GM19238 (cell line): ENCODE measurements around the gene SEMA4C.
"Not testable (repeated sequence)": the region's sequence is repeated elsewhere in the genome, so short reads cannot be mapped to it uniquely, and the experiment has no call there.

Source experiments
- DNase-seq: peaks from one replicate; pipeline ENCODE4 v3.0.0; 2011; ENCODE audit warnings: low spot score; ENCODE audit not compliant: insufficient read length

Gene SEMA4C

DNA sequence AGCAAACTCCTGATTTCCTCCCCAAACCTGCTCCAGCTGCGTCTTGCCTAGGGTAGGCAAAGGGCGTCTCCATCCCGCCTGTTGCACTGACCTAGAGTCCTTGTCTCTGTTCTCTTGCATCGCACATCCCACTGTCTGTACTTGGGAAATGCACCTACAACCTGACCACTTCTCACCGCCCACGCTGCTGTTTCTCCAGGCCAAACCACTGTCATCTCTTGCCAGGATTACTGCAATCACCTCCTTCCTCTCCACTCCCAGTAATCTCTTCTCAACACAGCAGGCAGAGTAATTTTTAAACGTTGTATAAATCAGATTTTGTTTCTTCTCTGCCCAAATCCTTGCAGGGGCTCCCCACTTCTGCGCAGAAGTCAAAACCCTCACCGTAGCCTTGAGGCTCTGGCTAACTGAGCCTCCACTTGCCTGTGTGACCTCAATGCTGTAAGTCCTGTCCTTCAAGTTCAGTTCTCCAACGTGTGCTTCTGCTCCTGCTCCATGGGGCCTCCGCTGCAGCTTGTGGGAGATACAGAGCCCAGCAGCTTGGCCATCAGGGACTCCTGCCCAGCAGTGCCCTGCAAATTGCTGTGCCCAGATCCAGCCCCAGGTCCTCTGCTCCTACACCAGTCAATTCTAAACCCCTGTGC, 27.7 kb upstream of the SEMA4C start:
- no peak for DNase-seq

DNA sequence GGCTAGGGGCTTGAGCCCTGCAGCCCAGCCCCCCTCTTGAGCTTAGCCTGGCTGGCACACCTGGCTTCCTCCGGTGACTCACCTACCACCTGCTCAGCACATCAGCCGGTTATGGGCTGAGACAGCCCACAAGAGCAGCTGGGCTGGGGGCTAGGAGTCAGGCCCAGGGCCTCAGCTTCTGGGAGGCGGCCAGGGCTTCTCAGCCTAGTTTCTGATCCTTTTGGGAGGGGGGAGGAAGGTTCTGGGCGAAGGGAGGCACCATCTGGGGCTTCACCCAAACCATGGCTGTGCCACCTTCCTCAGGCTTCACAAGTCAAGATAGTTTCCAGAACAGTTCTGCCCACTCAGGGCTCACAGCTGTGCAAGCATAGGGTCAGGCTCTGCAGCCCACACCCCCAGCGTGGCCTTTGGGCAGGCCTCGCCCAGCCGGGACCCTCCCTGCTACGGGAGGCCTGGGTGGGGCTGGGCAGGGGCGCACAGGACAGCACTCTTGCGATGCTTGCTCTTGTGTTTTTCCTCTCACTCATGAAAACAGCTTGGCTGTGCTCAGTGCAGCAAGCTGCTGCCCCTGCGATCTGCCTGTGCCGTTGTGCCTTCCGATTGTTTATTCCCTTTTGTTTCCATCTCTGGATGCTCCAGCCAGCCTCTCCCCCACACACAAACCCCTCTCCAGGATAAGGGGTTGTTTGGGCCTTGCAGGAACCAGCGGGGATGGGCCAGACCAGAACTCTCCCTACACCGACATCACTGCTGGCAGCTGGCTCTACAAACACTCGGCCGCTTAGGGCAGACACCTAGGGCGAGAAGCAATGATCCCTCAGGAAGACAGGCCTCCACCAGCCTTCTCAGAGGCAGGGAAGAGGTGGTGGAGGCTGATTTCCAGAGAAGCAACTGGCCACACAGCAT, 26.1 kb upstream of the SEMA4C start:
- no peak for DNase-seq

DNA sequence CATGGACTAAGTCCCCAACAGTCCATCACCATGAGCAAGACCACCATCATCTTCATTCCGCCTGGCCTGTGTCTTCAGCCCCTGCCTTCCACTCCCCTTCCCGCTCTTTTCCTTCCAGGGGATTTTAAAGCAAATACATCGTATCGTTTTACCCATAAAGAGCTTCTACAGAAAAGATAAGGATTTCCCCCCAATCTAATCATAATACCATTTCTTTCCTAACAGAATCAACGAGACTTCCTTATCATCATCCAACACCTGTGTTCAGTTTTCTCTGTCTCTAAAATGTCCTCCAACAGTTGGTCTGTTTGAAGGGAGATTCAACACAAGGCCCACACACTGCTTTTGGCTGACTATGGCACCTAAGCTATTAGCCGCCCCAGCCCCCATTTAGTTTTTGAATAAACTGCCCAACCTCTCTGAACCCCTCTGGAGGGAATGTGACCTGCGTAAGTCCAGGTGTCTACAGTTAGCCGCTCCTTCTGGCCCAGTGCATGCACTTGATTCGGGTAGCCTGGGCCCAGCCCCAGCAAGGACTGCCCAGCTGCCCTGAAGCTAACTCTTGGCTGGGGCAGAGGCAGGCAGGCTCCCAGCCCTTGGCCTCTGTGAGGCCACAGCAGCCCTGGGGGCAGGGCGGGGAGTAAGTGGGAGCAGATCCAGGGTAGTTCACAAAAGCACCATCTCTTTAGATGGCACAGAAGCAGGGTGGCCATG, 25.3 kb upstream of the SEMA4C start:
- DNase-seq: no peak

DNA sequence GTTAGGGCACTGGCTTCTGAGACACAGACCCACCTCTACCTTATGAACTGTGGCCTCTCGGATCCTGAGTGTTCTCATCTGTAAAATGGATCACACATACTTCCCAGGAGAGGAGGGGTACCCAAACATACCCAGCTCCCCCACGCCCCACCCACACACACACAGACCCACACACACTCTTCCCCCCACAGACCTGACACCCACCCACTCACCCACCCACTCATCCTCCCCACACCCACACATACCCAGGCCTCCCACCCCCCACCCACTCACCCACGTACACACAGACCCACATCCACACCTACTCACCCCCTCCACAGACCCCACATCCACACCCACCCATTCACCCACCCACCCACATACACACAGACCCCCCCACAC, 24.3 kb upstream of the SEMA4C start:
- no peak for DNase-seq

DNA sequence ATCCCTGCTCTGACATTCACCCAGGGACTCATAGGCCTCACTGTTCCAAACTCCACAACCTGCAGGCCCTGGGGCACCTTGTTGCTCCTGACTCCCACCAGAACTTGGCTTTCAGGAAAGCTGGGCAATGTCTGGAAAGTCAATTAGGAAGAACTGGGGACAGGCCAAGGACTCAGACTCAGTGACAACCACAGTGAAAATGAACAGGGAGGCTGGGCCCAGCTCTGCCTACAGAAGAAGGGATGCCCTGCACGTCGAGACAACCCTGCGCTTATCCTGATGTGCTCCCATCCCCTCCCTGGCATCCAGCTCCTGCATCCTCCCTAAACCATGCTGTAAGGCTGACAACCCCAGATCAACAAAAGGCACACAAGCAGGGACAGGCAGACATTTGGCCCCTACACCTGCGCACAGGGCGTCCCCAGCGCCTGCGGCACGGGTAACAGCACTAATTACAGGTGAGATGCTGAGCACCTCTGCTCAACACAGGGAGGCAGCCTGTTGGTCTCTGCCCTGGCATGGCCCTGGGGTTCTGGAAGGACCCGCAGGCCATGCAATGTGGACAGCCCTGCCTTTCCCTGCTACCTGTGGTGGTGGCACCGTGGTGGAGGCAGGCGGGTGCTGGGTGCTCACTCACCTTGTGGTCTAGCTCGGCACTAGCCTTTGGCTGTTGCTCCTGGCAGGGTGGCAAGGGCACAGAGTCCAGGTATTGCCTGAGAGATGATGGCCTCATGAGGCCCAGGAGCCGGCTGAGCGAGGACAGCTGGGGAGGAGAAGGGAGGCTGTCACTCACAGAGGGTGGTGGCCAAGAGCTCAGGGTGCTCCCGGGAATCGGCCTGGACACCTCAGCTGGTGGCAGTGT, 23.6 kb upstream of the SEMA4C start:
- no peak for DNase-seq

DNA sequence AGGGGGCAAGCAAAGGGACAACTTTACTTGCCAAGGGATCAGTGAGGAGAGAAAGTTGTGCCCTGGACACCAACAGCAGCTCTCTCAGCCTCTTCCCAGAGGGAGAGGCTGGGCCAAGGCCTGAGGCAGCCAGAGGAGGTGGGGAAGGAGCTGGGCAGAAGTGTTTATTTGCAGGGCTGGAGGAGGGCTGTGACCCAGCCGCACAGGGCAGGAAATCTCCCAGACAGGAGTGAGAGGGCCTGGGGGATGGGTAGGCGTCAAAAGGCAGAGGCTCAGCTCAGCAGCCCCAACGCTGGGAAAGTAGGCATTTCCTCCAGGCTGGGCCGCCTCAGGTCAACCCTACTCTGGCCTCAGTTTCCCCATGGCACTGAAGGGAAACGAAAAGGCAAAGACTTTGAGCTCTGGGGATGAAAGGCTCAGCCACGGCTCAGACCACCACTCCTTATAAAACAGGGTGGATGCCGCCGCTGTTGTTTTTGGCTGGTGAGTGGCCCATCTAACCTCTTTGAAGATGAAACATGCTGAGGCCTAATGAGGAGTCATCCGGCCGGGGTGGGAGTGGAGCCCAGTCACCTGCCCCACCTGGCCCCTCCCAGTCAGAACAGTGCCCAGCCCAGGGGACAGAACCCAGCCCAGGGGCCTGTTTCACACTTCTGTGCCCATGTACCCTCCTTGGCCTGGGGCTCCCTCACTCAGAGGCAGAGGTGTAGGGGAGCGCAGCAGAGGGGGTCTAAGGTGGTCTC, 21.9 kb upstream of the SEMA4C start:
- DNase-seq: no peak

DNA sequence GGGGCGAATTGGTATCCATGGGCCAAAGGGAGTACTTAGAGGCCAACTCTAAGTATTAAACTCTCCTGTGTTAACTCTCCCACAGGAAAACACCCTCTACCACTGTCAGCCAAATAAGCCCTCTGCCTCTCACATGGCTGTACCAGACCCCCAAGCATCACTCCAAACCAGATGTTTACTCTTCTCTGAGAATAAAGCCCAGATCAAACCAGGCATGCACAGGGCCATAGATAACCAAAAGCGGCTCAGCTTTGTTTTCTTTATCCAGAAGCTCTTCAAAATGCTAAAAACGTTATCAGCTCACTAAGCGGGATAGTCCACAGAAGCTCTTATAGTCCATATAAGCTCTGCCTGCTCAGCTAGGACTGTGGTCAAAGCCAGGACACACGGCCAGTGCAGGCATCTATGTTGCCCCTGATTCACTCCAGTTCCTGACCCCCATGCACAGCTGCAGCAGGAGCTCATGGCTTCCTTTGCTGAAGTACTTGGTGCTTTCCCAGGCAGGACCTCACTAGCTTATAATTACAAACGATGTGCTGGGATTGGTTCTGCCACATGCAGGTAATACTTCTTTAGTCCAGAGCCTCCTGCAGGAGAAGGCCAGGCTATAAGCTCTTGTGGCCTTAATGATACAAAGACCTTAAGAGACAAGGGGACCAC, 21.0 kb upstream of the SEMA4C start:
- no peak for DNase-seq

DNA sequence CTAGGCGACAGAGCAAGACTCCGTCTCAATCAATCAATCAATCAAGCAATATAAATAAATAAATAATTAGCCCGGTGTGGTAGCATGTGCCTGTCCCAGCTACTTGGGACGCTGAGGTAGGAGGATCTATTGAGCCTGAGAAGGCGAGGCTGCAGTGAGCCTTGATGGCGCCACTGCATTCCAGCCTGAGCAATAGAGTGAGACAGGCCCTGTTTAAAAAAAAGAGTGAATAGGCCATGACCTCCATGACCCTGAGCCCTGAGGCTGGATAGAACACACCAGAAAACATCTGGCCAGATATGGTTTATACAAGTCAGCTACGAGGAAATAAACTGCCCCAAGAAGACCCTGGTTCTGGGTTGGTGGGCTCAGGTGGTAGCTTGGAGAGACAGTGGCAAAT, 20.4 kb upstream of the SEMA4C start:
- DNase-seq: no peak

DNA sequence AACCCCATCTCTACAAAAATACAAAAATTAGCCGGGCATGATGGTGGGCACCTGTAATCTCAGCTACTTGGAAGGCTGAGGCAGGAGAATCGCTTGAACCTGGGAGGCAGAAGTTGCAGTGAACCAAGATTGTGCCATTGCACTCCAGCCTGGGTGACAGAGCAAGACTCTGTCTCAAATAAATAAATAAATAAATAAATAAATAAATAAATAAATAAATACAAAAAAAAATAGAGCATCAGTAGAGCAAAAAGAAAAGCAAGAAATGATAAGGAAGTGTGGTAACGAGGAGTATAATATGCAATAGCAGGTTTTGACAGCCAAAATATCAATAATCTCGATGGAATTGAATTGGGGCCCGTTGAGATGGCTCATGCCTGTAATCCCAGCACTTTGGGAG, 19.6 kb upstream of the SEMA4C start:
- DNase-seq: not testable (repeated sequence)

DNA sequence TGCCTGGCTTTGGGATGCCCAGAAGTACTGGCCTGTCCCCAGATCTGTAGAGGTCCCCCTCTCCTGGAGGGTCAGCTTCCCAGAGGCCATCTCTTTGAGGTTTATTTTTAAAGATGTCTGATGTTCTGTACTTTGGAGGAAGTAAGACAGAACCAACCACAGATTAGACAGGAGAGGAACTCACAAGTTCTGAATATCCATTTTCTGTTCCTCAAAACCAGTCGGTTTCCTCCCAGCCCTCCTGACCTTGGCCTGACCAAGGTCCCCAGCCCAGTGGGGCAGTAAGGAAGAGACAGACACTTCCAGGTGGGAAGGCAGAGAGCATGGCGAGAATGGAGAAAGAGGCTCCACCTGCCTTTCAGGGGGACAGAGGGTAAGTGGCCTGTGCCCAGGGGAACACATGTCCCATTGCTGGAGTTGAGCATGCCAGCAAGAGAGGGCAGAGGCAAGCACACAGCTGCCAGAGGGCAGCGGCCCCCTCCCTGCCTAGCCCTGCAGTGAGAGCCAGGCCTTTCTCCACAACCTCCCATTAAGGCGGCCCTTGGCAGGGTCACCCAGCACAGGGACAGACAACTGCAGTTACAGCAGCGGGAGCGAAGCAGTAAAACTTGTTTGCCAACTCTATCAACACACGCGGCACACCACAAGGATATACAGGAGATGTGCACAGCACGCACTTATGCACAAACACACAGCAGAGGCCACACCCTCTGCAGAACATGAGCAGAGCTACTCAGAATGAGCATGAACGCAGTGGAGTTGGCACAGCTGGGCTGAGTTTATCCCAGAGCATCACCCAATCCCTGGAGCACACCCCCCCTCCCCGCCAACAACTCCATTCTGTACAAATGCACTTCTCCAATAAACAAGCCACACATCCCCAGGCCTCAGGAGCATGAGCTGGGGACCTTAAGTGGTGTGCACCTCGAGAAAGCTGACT, 18.5 kb upstream of the SEMA4C start:
- no peak for DNase-seq

DNA sequence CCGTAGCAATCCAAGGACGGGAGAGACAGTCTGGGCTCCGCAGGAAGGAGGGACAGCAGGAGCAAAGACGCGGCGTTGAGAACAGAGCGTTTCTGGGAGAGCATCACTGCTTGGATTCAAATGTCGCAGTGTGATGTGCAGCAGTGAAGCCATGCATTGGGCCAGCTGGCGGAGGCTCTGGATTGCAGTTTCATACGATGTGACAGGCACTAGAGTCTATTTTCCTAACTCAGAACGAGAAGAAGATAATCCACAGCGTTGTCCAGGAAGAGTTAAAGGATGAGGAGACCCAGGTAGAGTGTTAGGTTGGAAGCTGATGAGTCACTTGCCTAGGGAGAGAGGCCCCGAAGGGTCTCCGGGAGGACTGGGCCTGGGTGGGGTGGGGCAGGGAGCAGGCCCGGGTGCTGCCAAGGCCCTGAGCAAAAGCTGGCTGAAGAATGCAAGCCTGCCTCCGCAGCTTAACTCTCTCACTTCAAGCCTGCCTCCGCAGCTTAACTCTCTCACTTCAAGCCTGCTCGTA, 17.7 kb upstream of the SEMA4C start:
- DNase-seq: no peak

DNA sequence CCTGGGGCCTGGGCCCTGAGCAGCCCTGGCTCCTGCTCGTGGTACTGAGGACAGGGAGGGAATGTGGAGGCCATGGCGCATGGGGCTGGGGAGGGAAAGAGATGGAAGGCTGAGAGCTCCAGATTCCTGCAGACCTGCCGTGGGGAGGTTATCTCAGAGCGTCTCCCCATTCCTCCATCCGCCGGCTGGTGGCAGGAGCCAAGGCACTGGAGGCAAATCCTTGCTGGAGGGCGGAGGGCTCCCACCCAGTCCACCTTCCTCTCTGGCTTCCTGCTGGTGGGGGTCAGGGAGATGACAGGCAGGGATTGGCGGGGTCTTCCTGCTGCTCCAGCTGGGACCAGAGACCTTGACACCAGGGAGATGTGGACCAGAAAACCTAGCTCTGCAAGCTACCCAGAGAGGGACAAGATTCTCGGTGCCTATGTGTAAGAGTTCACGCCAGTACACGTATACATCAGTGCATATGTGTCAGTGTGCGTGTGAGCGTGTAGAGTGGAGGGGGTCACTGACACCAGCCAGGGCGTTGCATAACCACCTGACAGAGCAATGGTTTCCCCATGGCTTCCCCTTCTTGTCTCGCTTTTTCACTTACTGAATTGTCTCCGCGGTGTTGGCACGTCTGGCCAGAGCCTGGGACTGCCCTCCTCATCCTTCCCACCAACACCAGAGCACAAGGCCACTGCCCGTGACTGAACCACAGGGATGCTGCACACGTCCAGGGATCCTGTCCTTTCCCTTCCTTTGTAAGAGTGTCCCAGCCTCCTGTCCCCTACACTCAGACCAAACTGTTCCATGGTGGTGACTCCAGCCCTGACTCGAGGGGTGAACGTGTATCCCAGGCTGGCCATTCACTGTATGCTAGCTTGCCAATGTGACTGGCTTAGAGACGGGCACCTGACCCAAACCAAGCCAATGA, 15.8 kb upstream of the SEMA4C start:
- DNase-seq: no peak

DNA sequence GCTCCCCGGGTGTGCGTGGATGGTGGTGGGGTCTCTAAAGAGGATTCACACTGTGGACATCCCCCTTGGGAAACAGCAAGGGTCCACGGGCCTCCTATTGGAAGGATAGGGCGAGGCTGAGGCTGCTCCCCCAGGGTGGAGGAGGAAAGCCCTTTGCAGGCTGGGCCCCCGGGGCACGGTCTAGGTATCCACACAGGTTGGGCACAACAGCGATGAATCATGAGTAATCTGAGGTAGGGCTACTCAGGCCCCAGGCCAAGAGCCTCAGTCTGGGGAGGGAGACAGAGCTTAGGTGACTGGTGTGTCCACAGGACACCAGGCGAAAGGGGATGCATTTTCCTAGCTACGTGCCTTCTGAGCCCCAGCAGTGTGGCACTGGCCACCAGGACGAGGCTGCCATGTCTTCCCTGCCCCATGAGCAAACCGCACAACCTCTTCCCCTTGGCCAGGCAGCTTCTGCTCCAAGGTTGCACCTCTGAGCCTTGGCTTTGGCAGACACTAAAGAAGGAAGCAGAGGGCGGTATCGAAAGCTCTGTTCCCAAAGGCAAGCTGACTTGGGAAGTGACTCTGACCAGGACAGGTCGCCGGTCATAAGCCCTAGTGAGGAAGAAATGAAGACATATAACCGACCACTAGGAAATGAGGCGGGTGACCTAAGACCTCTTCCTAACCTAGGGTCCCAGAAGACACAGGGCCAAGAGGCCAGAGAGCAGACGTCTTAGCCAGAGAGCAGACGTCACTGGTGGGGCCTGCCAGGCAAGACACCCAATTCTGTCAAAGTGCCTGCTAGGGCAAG, 14.6 kb upstream of the SEMA4C start:
- DNase-seq: no peak

DNA sequence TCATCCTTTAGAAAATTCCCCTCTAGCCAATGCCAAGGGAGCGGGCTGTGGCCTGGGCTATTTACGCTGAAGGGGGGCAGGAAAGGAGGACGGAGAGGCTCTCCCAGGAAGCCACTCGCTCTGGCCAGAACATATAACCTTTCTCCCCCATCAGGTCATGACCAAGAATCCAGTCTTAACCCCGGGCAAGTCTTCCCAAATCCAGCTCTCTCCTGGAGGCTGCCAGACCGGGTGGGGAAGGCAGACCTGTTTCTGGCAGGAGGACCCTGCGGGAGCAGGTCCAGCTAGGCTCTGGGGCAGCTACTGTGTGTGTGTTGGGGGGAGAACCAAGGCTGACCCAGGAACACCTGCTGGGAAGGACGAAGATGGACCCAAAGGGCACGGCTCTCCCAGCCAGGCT, 13.4 kb upstream of the SEMA4C start:
- DNase-seq: no peak

DNA sequence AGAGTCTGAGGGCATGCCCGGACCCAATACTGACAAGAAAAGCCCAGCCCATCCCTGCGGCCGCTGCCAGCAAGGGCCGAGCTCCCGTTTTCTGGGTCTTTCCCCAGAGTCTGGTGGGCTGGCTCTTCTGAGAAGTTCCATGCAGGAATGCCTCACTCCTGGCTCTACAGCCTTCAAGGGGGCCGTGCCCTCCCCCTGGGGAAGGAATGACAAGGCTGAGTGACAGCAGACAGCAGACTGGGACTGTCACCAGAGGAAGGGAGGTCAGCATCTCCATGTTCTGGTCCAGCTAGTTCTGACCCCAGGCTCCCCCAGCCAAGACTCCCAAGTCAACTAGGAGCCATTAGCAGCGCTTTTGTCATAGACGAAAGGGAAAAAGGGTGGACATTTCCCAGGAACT, 13.0 kb upstream of the SEMA4C start:
- no peak for DNase-seq

DNA sequence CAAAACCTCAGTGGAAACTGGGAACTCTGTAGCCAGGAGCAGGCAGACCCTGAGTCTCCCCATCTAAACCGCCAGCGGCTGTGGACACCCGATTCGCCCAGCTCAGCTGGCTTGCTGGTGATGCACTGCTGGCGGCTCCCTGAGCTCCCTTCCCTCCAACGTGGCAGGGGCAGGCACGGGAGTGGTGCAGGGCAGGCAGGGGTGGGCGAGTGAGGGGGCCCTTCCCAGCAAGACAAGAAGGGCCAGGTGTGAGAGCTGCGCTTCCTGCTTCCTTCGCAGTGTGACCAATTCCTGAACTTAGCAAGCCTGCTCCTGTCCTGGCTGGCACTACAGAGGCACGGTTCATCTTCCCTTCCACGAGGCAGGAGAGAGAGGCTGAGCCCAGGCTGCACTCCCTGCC, 12.3 kb upstream of the SEMA4C start:
- no peak for DNase-seq
